Retina (tissue), 1 donor: Measurements from ENCODE around the gene CYB5R3.

Experiments used
- DNase-seq: peaks from one replicate; pipeline ENCODE4 v3.0.0-alpha.2; 2016

CYB5R3 gene

DNA sequence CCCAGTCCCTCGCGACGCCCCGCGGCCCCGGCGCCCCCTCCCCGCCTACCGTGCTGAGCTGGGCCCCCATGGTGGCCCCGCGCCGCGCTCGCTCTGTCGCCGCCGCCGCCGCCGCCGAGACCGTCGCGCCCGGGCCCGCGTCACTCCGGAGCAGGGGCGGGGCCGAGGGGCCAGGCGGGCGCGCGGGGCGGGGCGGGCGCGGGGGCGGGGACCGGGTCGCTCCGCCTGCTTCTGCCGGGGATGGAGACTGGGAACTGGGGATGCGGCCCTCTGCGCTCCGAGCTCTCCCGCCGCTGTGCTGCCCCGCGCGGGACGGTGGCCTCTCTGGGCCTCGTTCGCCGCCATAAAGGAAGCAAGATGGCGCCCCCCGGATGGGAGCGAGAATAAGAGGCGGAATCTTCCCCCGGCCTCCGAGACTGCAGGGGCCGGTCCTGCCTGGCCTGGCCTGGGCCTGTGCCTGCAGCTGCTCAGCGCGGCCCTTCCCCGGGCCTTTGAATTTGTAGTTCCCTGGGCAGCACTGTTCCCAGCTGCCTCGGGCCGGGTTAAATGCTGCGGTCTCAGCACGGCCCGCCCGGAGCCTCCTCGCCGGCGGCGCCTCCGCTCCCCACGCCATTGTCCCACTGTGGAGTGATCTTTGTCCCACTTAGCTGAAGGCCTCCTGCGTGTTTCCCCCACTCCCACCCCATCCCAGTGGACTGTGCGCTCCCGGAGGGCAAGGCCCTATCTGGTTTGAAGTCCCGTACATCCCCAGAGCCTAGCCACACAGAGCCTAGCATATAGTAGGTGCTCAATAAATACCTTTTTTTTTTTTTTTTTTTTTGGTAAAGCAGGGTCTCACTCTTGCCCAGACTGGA lies at the start of gene CYB5R3:
Gene CYB5R3, minus strand, starts transcription at position 147 of the 854 bp plus-strand sequence. Its CDS starts 77 bp downstream, at position 70.
- DNase-seq: peak; percentile 90

DNA sequence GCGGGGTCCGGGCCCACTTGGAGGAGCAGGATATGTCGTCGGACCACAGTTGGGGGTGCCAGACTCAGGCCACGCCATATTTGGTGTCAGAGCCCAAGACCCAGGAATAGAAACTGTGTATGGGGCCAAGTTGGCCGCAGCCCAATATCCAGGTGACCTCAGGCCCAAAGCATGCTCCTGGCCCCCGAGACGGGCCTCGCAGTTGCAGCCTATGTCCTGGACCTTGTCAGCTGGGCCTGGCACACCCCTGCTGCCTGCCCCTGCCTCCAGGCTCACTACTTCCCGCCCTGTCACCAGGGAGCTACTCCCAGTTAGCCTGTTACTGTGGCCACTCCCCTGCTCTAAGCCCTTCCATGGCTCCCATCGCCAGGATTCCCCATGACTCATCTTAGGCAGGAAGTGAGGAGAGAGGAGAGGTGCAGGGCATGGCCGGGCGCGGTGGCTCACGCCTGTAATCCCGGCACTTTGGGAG lies 48.4 kb upstream of the CYB5R3 start:
- DNase-seq: no peak

DNA sequence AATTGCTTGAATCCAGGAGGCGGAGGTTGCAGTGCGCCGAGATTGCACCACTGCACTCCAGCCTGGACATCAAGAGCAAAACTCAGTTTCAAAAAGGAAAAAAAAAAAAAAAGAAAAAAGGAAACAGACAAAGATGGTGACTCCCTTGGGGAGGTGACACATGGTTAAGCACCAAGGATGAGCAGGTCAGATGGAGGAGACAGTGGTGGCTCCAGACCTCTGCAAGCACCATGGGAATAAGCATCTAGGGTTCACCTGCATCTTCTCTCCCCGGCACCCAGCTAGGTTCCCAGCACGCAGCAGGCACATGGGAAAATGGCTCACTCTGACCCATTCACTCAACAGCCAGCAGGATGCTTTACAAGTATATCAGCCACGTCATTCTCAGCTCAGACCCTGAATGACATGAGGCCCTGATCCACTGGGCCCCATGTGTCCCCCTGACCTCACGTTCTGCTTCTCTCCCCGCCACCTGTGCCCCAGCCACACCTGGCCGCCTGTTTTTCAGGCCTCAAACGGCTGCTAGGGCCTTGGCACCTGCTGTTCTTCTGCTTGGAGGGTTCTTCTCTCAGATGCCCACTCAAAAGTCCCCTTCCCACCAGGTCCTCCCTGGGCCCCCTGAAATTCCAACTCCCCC lies 47.3 kb upstream of the CYB5R3 start:
- DNase-seq: no peak

DNA sequence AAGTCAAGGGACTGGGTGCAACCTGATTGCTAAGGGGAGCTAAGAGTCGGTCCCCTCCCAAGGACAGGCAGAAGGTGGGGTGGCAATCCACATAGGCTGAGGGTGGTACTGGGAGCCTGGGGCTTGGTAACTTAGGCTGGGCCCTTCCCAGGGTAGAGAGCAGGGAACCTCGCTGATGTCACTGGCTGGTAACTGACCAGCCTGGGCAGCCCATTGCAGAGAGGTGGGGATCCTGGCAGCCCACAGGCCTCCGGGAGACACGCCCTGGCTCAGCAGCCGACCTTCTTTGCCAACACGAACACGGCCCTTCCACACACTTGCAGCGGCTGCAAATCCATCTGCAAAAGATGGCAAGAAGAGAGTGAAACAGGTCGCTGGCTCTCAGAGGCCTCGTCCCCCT lies 46.1 kb upstream of the CYB5R3 start:
- no peak for DNase-seq

DNA sequence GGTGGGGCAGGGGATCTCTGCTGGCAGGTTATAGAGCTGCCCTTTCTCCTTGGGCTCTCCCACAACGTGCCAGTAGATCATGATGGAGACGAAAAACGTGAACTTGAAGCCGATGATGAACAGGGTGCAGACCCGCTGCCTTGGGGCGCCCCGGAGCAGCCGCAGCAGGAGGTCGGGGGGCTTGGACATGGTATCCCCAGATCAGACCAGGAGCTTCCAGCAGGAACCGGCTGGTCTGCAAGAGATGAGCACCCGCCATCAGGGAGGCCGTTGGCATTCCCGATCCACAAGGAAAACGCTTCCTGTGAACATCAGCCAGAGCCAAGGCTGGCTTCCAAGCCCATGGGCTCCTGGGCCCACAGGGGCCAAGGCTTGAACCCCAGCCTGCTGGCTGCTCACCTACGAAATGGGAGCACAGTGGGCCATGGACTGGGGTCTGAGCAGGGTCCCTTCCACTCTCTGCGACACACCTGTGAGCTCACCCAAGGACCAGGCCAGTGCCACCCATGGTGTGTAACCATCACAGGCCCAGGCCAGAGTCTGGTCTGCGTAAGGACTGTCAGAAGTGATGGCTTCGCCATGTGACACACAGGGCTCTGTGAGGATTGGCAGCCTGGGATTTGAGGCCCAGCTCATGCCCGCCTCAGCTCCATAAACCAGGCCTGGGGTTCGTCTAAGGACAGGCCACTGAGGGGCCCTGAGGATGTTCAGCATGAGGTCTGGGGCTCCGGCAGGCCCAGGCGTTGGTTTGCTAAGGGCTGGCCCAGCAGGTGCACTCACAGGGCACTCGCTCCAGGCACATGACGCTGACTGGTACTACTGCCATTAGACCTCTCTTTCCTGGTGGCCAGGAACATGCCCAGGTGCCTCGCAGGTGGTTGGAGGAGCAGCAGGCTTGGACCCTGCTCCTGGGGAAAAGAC lies 44.8 kb upstream of the CYB5R3 start:
- DNase-seq: no peak

DNA sequence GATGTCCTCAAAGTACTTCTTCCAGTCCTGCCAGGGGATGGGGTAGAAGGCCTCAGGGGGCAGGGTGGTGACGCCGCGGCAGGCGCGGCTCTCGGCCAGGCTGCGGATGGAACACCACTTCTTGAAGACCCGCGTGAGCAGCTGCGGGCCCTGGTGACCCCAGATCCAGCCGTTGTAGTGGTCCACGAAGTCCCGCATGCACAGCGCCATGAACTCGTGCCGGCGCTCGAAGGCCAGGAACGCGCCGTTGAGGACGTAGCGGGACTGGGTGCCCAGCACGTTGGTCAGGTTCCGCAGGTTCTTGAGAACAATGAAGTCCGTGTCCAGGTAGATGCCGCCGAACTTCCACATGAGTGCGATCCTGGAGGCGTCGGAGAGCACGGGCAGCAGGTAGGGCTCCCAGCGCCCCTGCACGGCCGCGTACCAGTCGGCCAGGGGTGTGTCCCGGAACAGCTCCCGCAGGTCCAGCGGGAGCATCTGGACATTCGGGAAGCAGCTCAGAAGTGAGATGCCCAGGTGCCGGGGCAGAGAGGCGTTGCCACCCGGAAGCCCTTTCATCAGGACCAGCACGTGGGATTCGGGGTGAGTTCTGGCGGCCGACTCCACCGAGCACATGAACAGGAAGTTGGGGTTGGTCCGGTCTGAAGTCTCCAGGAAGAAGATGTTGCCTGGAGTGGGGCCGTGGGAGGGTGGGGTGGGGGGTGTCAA lies 44.0 kb upstream of the CYB5R3 start:
- DNase-seq: no peak

DNA sequence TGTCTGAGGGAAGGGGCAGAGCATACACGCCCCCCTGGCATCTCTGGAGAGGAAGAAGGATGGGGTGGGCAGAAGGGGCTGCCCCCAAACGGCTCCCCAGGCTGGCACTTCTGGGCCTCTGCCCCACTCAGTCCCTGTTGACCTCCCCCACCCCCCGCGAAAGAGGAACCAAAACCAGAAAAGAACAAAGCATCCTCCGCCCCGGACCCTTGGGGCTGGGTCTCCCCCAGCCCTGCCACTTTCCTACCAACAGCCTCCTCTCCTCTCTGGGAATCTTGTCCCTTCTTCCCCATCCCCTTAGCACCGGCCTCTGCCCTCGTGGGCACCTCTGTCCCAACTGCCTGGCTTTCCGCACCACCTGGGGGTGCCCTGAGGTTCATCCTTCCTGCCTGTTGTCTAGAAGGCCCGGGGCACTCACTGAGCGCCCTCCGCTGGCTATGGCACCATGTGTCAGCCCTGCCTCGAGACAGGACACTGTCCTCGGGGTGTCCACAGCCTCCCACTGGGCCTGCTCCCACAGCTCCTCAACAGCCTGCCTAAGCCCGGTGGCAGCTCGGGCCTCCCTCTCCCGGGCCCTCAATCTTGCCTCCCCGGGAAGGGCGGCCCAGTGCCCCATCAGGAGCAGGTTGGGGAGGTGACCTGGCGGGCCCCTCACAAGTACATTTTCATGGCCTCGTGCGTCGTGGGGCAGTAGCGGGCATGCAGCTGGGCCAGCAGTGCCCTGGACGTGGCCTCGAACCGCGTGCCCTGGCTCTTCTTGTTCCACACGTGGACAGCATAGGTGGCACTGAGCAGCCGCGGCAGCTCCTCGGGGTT lies 43.3 kb upstream of the CYB5R3 start:
- DNase-seq: no peak

DNA sequence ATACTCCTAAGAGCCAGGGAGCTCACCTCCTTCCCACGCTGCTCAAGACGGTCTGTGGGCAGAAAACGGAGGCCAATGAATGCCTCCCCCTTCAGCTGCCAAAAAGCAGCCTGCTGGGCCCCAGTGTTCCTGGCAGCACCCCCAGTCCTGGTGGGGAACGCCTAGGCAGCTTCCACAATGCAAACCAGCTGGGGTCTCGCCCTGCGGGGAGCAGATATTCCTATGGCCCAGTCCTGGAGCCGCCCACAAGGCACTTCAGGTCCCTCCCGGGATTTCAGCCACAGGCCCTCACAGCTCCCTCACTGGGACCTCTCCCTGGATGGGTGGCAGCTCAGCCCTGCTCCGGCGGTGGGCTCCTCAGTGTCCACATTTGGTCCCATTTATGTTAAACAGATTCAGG lies 42.2 kb upstream of the CYB5R3 start:
- no peak for DNase-seq

DNA sequence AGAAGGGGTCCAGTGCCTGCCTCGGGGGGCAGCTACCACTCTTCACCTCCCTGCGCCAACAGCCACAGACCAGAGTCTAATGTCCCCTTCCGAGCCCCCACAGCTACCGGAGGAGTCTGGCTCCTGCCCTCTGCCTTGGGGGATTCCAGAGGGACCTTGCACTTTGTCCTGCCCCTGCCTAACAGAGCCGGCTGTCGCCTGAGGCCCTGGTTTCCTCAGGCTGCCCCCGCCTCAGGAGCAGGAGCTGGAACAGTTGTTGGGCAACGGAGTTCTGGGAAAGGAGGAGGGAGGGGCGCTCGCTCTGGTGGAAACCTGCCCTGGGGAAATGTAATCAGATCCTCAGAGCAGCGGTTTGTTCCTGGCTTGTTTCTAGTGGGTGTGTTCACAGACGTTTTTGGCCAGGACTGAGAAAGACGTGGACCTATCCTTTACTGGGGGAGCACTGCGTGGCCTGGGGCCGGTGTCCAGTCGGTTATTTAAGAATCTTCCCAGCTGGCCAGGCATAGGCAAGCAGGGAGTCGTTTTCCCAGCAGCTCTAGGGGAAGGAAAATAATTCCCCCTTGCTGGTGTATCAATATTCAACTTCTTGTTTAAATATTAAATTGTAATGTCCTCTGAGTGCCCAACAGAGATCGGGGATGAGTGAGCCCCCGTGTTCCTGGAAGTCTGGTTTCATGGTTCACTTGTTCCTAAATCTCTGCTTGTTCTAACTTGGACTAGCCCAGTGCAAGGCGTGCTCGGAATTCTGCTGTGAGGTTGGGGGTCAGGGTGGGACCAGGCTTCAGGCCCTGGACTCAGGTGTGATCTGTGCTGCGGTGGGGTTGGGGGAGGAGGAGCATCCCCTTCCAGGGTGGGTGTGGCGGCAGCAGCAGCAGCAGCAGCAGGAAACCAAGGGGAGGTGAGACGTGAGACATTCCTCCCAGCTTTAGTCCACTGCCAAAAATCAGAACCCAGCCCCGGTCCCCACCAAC lies 39.3 kb upstream of the CYB5R3 start:
- peak; percentile 75 for DNase-seq

DNA sequence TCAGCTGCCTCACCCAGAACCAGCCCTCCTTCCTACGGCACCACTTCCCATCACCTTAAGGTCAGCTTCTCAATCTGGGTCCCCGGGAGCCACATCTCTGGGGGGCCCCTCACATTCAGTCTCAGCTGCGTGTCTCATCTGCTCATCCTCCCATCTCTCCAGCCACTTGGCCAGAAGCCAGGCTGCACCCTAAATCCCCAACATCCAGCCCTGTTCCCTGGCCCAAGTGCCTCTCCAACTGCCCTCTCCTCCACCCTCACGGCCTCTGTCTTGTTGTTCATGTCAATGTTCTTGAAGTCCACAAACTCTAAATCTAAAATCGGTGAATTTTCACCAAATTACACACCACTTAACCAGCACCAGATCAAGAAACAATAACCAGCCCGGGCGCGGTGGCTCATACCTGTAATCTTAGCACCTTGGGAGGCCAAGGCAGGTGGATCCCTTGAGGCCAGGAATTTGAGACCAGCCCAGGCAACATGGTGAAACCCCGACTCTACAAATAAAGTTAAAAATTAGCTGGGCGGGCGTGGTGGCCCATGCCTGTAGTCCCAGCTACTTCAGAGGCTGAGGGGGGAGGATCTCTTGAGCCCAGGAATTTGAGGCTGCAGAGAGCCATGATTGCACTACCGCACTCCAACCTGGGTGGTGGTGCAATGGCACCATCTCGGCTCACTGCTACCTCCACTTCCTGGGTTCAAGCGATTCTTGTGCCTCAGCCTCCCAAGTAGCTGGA lies 37.7 kb upstream of the CYB5R3 start:
- DNase-seq: no peak

DNA sequence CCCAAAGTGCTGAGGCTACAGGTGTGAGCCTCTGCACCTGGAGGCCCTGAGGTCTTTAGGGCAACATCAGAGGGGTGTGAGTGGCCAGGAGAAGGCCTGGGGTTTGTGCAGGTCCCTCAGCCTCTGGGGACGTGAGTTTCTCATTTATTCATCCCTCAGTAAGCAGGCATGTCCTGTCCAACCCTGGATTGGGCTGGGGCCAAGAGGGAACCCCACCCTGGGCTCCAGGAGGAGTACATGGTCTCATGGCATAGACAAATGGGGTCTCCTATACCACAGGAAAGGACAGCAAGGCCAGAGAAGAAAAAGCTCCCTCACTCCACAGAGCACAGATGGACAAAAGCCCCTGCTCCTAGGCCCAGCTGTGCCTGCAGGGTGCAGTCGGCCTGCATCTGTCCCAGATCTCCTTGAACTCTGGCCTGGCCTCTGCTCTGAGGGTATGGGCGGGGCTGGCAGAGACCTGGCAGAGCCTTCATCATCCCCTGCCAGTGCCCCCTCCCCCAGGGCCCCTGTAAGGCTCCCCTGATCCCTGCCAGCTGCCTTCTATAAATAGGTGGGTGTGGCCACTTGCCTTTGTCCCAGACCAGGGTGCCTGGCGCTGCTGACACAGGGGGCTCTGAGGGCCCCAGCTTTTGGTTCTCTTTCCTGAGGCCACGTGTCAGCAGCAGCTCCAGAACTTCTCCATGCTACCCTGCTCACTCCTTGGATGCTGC lies 36.9 kb upstream of the CYB5R3 start:
- no peak for DNase-seq

DNA sequence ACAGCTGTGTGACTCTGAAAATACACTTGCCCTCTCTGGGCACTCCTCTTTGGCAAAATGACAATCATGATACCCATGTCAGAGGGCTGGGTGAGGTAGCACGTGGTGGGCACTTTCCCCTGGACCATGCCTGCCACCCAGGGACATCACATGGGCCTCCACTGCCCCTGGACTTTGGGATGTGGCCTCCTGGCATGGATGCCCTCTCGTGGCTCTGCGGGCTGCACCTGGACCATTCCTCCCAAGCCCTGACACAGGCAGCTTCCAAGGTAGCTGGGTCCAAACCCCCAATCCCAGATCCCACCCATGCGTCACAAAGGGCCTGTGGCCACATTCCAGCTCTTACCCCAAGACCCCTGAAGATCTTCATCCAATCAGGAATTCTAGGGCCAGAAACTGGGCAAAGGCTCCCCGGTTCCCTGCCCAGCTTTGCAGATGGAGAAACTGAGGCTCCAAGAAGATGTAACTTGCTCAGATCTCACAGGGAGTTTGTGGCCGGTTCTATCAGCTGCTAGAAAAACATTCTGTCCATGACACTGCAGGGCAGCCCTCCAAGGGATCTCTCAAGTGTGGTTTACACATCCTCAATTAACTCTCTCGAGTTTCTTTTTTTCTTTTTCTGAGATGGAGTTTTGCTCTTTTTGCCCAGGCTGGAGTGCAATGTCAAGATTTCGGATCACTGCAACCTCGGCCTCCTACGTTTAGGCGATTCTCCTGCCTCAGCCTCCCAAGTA lies 35.4 kb upstream of the CYB5R3 start:
- no peak for DNase-seq

DNA sequence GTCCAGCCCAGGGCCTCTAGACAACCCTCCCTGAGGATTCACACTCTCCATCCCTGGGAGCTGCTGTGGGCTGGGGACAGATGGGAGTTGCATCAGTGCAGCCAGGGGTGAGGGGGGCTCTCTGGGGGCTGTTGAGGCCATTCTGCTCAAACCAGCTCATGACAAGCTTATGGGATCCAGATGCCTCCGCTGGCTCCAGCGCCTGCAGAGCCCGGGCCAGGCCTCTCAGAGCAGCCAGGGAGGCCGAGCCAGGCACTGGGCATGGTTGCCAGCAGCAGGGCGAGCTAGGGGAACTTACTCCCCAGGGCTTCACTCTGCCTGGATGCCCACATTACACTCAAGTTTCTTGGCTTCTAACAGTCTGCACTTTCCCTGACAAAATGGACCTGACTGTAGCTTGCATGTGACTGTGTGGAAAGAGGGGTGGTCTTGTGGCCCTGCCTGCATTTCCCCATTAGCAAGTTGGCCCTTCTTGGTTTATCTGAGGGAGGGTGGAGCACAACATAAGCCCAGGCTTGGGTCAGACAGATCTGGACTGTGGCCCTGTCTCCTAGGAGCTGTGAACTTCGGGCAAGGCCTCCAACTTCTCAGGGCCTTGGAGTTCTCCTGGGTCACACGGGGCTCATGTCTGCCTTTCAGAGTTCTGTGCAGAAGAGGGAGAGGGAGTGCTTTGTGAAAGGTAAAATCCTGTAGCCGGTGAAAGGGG lies 34.5 kb upstream of the CYB5R3 start:
- DNase-seq: peak; percentile 28

DNA sequence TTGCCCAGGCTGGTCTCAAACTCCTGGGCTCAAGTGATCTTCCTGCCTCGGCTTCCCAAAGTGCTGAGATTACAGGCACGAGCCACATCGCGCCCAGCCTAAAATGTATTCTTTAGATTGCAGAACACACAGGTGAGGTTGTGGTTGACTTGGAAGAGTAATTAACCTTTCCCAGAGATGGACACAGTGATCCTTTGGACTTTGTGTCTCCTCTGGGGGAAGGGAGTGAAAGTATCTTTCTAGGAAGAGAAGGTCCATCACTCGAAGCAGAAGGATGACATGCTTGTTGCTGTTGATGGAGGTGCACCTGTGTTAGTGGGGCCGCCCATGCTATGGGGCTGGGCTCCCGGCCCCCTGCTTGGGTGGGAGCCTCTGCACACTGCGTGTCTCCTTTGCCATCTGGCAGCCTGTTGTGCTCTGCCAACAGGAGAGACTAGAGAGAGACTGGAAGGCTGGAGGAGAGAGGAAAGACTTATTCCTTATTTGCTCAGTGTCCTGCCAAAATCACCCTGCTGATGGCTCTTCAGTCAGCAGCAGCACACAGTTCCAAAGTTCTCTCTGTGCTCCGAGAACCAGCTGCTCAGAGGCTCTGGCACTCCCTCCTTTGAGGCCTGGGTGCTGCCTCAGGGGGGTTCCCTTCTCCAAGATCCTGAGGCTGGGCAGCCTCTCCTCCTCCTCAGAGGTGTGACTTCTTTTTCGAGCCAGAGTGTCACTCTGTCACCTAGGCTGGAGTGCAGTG lies 33.1 kb upstream of the CYB5R3 start:
- no peak for DNase-seq

DNA sequence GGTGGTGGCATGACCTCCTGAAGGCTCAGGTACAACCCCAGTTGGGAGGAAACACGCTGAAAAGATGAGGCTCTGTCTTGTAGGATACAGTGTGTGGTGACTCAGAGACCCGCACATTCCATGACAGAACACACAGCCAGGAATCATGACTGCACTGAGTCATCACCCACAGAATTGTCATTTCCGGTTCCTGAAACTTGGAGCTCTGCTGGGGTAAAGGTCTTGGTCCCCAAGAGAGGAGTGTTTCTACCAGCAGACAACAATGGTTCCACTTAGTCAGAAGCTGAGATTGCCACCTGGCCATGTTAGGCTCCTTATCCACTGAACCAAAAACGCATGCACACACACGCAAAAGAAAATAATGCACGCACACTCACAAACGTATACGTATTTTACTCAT lies 31.5 kb upstream of the CYB5R3 start:
- no peak for DNase-seq

DNA sequence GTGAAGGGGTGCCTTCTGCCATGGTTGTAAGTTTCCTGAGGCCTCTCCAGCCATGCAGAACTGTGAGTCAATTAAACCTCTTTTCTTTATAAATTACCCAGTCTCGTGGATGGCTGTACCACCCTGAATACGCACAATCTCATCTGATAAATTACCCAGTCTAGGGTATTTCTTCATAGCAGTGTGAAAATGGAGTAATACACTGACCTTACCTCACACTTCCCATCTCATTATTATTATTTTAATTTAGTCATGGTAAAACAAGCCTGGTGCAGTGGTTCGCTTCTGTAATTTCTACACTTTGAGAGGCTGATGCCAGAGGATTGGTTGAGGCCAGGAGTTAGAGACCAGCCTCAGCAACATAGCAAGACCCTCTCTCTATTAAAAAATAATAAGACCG lies 30.5 kb upstream of the CYB5R3 start:
- no peak for DNase-seq

DNA sequence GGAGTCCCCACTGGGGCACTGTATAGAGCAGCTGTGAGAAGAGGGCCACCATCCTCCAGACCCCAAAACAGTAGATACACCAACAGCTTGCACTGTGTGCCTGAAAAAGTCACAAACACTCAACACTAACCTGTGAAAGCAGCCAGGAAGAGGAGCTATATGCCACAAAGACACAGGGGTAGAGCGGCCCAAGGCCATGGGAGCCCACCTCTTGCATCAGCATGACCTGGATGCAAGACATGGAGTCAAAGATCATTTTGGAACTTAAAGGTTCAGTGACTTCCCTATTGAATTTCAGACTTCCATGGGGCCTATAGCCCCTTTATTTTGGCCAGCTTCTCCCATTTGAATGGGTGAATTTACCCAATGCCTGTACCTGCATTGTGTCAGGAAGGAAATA lies 29.7 kb upstream of the CYB5R3 start:
- no peak for DNase-seq
